Choroid plexus epithelial cell (primary cell): ENCODE data around the gene PSAP.
"Not testable (repeated sequence)": the region's sequence is repeated elsewhere in the genome, so short reads cannot be mapped to it uniquely, and the experiment has no call there.

Experiments used
- DNase-seq: peaks from one replicate; pipeline ENCODE4 v3.0.0-alpha.2; 2010; ENCODE audit warnings: low read depth
- H3K4me3 ChIP-seq: 2 replicates; pipeline ENCODE4 v1.5.1; 2011; ENCODE audit warnings: low read depth, mild to moderate bottlenecking, control low read depth, low read length, moderate library complexity
- TF ChIP-seq, protein P1 (sequence below): conservative IDR thresholded peaks from 2 replicates; pipeline ENCODE4 v1.5.1; 2011; ENCODE audit warnings: low read depth, mild to moderate bottlenecking, control low read depth, inconsistent platforms, low read length, moderate library complexity

The PSAP gene

DNA sequence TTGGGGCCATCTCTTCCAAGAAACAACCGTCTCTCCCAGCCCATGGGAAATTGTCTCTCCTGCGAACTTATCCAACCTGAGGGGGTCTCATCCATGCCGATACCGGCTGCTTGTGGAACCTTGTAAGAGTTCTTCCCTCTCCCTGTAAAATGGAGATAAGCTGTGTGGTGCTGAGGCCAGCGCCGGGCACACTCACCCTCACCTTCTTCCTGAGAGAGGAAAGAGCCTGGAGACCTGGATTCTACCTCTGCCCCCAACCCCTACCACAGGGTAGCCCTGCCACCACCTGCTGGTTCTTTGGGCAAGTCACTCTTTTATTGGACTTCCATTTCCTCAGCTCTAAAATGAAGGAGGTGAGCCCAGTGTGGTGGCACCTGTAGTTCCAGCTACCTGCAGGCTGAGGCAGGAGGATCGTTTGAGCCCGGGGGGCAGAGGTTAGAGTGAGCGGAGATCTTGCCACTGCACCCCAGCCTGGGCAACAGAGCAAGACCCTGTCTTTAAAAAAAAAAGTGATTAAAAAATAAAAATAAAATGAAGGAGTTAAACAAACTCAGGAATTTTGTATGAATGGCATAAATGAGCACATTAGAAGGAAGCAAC lies 38.4 kb upstream of the PSAP start:
- TF ChIP-seq, protein P1, sequence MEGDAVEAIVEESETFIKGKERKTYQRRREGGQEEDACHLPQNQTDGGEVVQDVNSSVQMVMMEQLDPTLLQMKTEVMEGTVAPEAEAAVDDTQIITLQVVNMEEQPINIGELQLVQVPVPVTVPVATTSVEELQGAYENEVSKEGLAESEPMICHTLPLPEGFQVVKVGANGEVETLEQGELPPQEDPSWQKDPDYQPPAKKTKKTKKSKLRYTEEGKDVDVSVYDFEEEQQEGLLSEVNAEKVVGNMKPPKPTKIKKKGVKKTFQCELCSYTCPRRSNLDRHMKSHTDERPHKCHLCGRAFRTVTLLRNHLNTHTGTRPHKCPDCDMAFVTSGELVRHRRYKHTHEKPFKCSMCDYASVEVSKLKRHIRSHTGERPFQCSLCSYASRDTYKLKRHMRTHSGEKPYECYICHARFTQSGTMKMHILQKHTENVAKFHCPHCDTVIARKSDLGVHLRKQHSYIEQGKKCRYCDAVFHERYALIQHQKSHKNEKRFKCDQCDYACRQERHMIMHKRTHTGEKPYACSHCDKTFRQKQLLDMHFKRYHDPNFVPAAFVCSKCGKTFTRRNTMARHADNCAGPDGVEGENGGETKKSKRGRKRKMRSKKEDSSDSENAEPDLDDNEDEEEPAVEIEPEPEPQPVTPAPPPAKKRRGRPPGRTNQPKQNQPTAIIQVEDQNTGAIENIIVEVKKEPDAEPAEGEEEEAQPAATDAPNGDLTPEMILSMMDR: peak; percentile 2
- peak; percentile 15 for DNase-seq
- H3K4me3 ChIP-seq: peak overlapping the region; percentile 66

DNA sequence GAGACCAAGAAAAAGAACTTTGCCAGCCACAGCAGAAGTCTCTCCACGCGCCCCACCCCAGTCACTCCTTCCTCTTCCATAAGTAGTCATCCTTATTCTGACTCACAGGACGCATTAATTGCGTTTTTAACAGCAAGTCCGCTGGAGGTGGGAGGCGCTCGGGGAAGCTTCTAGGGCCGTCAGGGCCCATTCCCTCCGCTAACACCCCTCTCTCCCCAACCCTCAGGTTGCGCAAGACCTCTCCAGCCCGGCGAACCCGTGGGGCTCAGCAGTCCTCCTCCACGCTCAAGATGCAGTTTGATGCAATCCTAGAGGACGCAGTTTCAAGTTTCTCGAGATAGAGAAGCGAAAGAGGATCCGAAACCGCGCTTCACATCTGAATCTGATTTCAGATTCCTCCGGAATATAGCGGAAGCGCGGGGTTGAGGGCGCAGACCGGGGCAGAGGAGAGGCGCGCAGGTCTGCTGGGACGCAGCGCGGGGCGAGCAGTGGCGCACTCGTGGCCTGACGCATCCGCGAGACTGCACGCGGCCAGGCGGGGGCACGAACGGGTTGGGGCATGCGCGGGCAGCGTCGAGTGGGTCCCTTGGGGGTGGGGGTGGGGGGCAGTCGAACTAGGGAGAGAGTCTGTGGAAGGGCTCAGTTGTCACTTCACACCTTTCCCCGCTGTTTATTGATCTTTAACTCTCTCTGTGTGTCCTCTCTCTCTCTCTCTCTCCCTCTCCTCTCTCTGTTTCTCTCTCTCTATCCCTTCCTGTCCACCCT lies 37.8 kb upstream of the PSAP start:
- DNase-seq: peak; percentile 88
- TF ChIP-seq, protein P1: peak; percentile 2
- H3K4me3 ChIP-seq: peak overlapping the region; percentile 66

DNA sequence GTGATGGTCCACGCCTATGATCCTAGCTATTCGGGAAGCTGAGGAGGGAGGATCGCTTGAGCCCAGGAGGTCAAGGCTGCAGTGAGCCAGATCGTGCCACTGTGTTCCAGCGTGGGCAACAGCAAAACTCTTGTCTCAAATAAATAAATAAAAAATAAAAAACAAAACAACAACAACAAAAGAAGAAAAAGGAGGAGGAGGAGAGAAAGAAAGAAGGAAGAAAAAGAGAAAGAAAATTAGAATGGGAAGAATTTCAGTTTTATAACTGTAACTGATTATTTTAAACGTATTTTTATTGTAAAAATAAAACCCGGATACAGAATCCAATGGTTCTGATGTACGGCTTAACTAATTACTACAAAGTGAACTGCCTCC lies 37.2 kb upstream of the PSAP start:
- peak overlapping the region; percentile 66 for H3K4me3 ChIP-seq

DNA sequence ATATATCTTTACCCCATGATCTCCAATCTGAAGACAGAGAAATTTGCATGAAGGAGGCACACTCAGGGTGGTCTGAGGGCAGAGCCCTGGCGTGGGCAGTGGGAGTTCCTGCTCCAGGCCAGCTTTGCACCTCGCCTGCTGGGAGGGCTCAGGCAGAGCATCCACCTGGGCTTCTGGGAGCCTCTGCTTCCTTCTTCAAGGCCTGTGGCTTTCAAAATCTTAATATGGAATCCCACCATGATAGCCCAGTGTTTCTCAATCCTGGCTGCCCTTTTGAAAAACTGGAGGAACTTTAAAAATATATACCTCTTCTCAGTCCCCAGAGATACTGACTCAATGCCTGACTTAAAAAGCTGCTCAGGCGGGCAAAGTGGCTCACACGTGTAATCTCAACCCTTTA lies 36.7 kb upstream of the PSAP start:
- H3K4me3 ChIP-seq: no peak overlapping the region
- no peak for DNase-seq
- TF ChIP-seq, protein P1: no peak

More for the DNA sequence above, 37.2 kb upstream of the PSAP start:
- DNase-seq: no peak
- TF ChIP-seq, protein P1: no peak

DNA sequence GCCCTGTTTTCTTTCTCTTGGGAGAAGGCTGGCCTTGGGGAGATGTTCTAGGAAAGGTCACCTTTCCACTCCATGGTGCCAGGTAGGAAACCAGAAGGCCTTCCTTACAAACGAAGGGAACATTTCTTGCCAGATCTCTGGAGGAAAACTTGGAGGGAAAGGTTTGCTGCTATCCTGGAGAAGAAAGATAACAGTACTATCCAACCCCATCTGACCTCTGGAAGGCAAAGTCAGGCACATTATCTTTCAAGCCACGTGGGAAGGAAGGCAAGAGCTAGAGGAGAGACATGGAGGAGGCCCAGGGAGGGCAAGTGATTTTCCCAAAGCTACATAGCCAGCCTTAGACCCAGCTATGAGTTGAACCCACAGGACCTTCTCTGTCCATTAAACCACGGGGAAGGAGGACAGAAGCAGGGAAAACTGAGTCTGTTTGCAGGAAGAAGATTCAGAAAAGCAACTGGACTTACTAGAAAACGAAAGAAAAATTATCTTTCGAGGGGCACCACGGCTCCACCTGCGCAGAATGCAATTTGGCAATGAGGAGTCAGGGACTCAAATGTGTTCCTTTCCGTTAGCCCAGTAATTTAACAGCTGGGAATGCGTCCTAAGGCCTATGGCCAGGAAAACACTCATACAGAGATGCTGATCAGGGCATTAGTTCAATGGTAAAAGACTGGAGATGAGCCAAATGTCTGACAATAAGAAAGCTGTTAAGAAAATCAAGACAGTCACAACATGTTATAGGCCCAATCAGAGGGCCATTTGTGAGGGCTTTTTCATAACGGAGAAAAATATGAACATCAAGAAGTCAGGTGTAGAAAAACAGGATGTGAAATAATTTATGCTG lies 32.0 kb upstream of the PSAP start:
- TF ChIP-seq, protein P1: no peak
- DNase-seq: no peak
- no peak overlapping the region for H3K4me3 ChIP-seq

DNA sequence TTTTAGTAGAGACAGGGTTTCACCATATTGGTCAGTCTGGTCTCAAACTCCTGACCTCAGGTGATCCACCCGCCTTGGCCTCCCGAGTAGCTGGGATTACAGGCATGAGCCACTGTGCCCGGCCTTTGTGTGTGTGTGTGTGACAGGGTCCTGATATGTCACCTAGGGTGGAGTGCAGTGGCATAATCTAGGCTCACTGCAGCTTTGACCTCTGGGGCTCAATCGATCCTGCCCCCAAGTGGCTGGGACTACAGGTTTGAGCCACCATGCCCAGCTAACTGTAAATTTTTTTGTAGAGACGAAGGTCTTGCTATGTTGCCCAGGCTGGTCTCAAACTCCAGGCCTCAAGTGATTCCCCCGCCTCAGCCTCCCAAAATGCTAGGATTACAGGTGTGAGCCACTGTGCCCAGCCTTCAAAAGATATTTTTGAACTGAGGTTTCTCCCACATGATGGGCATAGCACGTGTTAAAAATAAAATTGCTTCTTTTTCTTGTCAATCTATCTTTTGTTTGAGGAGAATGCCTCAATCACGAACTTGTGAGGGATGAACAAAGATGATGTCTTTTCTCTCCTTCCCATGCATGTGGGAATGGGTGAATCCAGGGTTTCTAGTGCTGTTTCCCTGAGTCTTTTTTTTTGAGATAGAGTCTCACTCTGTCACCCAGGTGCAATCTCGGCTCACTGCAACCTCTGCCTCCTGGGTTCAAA lies 30.8 kb upstream of the PSAP start:
- no peak for DNase-seq
- H3K4me3 ChIP-seq: no peak overlapping the region
- TF ChIP-seq, protein P1: no peak

DNA sequence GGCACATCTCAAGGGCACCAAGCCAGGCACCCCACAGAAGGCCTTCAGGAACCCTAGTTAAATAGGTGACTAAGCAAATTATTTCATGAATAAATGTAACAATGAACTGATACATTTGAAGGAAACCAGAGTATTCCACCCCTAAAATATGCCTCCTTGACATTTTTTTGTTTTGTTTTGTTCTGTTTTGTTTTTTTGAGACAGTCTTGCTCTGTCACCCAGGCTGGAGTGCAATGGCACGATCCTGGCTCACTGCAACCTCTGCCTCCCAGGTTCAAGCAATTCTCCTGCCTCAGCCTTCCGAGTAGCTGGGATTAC lies 30.2 kb upstream of the PSAP start:
- DNase-seq, H3K4me3 ChIP-seq: not testable (repeated sequence)
